SK-N-SH (cell line): ENCODE measurements around the gene C19orf47.

Experiments used
- CTCF ChIP-seq: fragments of 200-600 bp; sonication (generic); IDR thresholded peaks from 2 replicates; pipeline ENCODE4 v1.6.1; 2017; ENCODE audit warnings: antibody characterized with exemption, mild to moderate bottlenecking, moderate library complexity
- EP300 ChIP-seq, 2 experiments: IDR thresholded peaks; 2 replicates each; pipeline versions ENCODE4 v1.4.0 to v1.6.1; 2012; ENCODE audit warnings: borderline replicate concordance in 1 of 2, low read depth in 1 of 2, low read length in 1 of 2
- EZH2phosphoT487 ChIP-seq: fragments of 200-600 bp; sonication (generic); IDR thresholded peaks from 2 replicates; pipeline ENCODE4 v1.6.1; 2017; ENCODE audit warnings: low read depth, mixed run types, mild to moderate bottlenecking, antibody characterized with exemption, moderate library complexity, borderline replicate concordance
- MAX ChIP-seq: IDR thresholded peaks from 2 replicates; pipeline ENCODE4 v1.4.0; 2012; ENCODE audit warnings: low read depth
- NFIC ChIP-seq: IDR thresholded peaks from 2 replicates; pipeline ENCODE4 v1.4.0; 2012; ENCODE audit warnings: borderline replicate concordance
- RAD21 ChIP-seq: IDR thresholded peaks from 2 replicates; pipeline ENCODE4 v1.6.1; 2012; ENCODE audit warnings: mild to moderate bottlenecking, low read length
- RFX5 ChIP-seq: IDR thresholded peaks from 2 replicates; pipeline ENCODE4 v1.6.1; 2012; ENCODE audit warnings: mild to moderate bottlenecking, improper control_type of control experiment, low read length

- TF ChIP-seq EZH2phosphoT487 (no peak), CTCF (no peak), EP300 (IDR thresholded peaks at IDR 0.05; ENCODE audit: borderline replicate concordance in 1 of 2, low read depth in 1 of 2, low read length in 1 of 2) (no peak), RFX5 (no peak), MAX (no peak), NFIC (no peak), RAD21 (no peak)
These were observed 63.5 kb downstream of the C19orf47 start, which contains the start of gene AKT2 for GRCh38 chr19:40284501-40285352.
